ENCODE results near the gene THAP5. TPM values are rescaled to one million over a fixed set of nuclear protein-coding genes. Genes with fewer than 3 reads are reported as not detected.
"Not testable (repeated sequence)": the region's sequence is repeated elsewhere in the genome, so short reads cannot be mapped to it uniquely, and the experiment has no call there.

THAP5 gene
- total RNA-seq, 1 experiment from 2014 or later: 34.0 TPM

DNA sequence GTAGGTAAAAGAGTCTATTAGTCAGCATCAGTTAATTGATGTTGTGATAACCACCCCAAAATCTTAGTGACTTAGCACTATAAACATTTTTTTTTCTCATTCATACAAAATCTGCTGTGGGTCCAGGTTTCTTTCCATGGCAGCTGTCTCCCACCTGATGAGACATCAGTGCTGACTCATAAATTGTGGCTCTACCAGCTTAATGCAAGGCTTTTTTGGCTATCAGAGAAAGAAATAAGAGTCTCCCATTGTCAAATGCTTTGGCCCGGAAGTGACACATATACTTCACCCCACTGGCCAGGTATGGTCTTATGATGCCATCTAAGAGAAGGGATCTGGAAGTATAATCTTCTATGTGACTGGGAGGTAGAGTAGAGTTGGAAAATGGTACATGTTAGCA, 14.7 kb upstream of the THAP5 start:
- DNase-seq (ENCODE audit: low read depth): peak; percentile 66

- DNase-seq (ENCODE audit: low read depth): peak; percentile 54
These were observed 12.4 kb upstream of the THAP5 start for GRCh38 chr7:108581655-108582491.

GRCh38 chr7:108580298-108580697, 10.8 kb upstream of the THAP5 start:
- DNase-seq (ENCODE audit: low read depth): no peak

DNA sequence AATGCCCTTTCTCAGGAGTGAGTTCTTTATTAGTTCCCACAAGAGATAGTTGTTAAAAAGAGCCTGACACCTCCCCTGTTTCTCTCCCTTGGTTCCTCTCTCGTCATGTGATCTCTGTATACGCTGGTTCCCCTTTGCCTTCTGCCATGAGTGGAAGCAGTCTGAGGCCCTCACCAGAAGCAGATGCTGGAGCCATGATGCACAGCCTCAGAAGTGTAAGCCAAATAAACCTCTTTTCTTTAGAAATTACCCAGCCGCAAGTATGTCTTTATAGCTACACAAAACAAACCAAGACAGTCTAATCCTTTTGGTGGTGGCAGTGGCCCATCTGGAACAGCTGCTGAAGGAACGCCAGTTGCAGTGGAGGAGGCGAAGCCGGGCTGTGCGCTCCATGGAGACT, 9.4 kb upstream of the THAP5 start:
- no peak for DNase-seq (ENCODE audit: low read depth)

DNA sequence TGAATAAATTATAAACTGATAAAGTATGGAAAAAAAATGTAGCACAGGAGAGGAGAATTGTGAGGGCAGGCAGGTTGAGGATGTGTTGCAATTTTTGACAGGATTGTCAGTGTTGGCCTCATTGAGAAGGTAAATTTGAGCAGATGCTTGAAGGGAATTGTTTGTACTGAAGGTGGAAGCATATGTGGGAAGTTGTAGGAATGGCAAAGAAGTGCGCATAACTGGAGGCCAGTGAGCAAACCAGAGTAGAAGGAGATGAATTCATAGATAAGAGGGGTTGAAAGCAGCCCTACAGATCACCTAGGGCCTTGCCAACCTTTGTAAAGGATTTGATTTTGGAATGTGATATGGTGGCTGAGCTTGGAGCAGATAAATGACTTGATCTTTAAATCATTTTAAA, 6.6 kb upstream of the THAP5 start:
- DNase-seq (ENCODE audit: low read depth): no peak

DNA sequence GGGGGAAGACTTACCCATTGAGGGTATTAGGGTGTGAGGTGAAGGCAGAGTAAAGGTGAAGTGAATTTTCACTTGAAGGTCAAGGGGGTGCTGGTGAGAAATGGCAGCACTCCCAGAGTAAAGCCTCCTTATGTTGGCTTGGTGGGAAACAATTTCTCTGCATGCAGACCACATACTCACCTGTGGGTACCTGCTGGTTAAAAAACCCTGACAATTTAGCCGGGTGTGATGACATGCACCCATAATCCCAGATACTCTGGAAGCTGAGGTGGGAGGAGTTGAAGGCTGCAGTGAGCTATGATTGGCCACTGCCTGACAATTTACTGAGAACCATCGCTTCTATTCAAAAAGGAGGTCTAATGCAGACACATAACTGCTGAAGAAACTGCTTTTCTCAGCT, 5.7 kb upstream of the THAP5 start:
- no peak for DNase-seq (ENCODE audit: low read depth)

DNA sequence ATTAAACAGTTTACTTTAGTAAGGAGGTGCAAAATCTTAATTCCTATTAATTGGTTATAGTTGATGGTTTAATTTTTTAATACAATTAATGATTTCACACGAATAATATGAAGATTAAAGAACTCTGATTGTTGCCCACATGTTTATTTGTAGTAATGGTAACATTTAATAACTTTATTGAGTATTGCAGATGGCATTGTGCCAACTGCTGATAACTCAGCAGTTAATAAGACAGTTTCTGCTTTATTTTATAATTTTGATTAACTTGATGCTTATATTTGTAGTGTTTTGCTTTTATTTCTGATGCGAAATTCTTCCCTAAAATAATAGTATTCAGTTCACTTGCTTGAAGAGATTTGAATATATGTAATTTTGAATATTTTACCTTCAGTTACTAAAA, 3.0 kb upstream of the THAP5 start:
- DNase-seq (ENCODE audit: low read depth): no peak

DNA sequence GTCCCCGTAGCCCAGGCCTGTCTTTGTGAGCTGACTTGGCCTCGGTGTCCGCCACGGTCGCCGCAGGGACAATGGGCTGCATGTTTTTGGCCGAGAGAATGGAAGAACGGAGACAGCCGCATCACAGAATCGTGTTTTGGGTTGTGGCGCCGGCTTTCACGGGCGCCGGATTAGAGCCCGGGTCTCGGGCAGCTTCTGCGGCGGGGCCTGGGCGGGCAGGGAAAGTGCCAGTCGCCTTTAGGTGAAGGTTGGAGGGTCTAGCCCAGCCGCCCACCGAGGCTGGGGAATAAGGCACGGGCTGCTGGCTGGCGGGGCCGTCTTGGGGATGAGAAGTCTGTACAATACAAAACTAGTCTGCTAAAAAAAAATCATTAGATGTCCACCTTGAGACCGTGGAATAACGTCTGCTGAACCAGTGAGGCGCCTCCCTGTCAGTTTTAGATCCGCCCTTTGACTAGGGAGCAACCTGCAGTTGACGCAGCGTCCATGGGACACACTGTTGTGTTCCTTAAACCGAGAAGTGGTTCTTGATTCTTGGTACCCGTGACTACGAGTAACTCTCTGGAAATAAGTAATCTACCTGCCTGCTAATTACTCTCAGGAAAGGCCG, 745 bp upstream of the THAP5 start:
- peak; percentile 69 for DNase-seq (ENCODE audit: low read depth)

DNA sequence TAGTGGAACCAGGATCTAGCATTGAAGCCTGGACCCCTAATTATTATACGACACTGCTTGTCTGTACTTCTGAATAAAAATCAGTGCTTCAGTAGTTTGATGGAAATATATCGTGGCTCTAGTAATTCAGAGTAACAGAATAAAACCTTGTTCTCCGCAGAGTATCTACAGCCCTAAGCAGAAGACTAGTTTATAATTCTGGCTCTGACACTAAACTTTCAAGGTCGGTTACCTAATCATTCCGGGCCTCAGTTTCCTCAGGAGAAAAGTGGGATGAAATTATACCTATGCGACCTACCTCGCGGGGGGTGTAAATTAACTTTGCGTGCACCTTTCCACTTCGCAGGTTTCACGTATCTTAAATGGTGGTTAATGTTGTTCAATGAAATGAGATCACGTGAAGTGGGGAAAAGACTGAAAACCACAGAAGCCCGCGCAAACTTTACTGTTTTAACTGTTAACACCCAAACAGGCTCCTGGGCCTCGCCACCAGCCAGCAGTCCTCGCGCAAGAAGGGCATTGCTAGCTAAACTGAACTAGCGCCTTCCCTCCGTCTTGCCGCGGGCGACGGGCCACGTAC, 615 bp downstream of the THAP5 start:
- no peak for DNase-seq (ENCODE audit: low read depth)

GRCh38 chr7:108565987-108566386, 3.5 kb downstream of the THAP5 start:
- DNase-seq (ENCODE audit: low read depth): no peak

GRCh38 chr7:108561047-108561619, 8.4 kb downstream of the THAP5 start:
- peak; percentile 24 for DNase-seq (ENCODE audit: low read depth)

DNA sequence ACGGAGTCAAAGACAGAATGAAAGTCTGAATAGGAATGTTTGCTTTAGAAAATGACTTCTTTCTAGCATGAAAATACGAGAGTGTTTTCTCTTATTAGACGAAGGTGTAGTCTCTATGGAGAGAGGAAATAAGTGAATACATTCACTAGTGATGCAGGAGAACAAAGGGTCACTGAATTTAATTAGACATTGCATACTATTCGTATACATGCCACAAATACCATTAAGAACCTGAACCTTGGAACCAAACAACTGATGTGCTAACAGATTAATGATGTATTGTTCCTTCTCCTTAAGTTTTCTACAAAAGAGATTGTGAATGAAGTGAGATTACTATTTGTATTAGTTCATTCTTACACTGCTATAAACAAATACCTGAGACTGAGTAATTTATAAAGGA, 10.3 kb downstream of the THAP5 start:
- no peak for DNase-seq (ENCODE audit: low read depth)

- no peak for DNase-seq (ENCODE audit: low read depth)
These were observed 11.9 kb downstream of the THAP5 start for GRCh38 chr7:108557617-108558016.

DNA sequence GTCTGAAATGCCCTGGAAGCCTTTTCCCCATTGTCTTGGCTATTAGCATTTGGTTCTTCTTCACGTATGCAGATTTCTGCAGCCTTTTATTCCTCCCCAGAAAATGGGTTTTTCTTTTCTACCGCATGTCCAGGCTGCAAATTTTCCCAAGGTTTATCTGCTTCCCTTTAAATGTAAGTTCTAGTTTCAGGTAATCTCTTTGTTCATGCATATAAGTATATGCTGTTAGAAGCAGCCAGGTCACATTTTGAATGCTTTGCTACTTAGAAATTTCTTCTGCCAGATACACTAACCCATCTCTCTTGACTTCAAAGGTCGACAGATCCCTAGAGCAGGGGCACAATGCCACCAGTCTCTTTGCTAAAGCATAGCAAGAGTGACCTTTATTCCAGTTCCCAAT, 12.3 kb downstream of the THAP5 start:
- DNase-seq (ENCODE audit: low read depth): no peak

GRCh38 chr7:108556665-108557064, 12.8 kb downstream of the THAP5 start:
- DNase-seq (ENCODE audit: low read depth): not testable (repeated sequence)

DNA sequence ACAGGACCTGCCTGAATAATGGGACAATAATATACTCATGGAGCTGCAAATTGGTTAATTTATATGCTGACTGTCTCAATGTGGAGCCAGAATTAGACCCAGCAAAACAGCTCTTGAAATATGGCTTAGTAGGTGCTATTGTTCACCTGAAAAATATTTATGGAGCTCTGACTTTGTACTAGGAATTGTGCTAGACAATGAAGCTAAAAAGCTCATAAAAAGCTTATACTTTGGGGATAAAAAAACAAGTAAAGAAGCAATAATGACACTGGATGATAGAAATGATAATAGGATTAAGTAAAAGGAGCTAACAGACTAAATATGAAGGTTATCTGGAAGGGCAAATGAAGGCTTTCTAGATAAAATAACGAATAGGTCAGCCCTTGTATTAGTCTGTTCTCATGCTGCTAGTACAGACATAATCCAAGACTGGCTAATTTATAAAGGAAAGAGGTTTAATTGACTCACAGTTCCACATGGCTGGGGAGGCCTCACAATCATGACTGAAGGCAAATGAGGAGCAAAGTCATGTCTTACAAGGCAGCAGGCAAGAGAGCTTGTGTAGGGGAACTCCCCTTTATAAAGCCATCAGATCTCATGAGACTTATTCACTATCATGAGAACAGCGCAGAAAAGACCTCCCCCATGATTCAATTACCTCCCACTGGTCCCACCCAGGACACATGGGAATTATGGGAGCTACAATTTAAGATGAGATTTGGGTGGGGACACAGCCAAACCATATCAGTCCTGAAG, 21.2 kb downstream of the THAP5 start:
- DNase-seq (ENCODE audit: low read depth): not testable (repeated sequence)

DNA sequence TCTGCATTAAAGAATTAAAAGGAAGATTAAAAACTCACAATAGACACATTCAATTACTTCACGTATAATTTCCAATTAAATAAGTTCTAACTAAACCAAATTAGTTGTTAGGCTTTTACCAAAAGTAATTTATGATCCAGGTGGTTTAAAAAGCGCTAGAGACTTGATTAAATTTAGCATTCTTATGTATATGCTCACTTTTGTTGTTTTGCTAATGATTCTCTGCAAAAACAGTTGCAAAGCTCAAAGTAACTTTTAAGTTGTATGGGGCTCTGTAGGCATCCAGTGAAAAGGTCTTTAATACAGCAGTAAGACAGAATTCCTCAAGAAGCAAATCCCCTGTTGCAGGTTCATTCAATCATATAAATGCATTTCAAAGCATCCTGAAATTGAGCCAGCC, 28.0 kb downstream of the THAP5 start:
- DNase-seq (ENCODE audit: low read depth): no peak

DNA sequence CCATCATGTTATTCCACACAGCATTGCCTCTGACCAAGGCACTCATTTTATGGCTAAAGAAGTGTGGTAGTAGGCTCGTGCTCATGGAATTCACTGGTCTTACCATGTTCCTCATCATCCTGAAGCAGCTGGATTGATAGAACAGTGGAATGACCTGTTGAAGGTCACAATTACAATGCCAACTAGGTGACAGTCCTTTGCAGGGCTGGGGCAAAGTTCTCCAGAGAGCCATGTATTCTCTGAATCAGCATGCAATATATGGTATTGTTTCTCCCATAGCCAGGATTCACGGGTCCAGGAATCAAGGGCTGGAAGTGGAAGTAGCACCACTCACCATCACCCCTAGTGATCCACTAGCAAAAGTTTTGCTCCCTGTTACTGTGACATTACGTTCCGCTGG, 30.8 kb downstream of the THAP5 start:
- not testable (repeated sequence) for DNase-seq (ENCODE audit: low read depth)

- DNase-seq (ENCODE audit: low read depth): not testable (repeated sequence)
These were observed 31.3 kb downstream of the THAP5 start for GRCh38 chr7:108538236-108538635.

DNA sequence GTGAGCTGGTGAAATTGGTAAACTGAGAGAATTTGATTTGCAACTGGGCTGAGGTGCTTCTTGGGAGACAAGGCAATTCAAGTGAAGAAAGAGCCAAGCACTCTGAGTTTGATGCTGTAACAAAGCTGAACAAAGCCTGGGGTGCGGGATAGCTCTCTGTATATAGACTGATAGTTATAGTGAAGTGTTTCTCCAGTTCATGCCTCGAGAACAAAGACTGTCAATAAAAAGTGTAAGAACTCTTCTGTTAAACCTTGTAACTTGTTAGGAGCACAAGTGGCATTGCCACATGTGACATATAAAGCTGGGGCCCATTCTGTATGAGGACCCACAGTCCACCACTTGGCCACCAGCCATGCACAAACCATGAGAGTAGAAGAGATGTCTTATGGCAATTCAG, 32.3 kb downstream of the THAP5 start:
- DNase-seq (ENCODE audit: low read depth): no peak

- no peak for DNase-seq (ENCODE audit: low read depth)
These were observed 33.8 kb downstream of the THAP5 start for GRCh38 chr7:108535744-108536143.

GRCh38 chr7:108535257-108535656, 34.2 kb downstream of the THAP5 start:
- DNase-seq (ENCODE audit: low read depth): no peak
